Hematopoietic multipotent progenitor cell treated with erythropoietin and hydrocortisone succinate and interleukin-3 and kit ligand, for 17 days (in vitro differentiated cells): ENCODE results near the gene GCFC2.
"Not testable (repeated sequence)": the region's sequence is repeated elsewhere in the genome, so short reads cannot be mapped to it uniquely, and the experiment has no call there.

Experiments
- DNase-seq: peaks from one replicate; pipeline ENCODE4 v3.0.0-alpha.2; 2015; ENCODE audit warnings: low spot score

The GCFC2 gene

DNA sequence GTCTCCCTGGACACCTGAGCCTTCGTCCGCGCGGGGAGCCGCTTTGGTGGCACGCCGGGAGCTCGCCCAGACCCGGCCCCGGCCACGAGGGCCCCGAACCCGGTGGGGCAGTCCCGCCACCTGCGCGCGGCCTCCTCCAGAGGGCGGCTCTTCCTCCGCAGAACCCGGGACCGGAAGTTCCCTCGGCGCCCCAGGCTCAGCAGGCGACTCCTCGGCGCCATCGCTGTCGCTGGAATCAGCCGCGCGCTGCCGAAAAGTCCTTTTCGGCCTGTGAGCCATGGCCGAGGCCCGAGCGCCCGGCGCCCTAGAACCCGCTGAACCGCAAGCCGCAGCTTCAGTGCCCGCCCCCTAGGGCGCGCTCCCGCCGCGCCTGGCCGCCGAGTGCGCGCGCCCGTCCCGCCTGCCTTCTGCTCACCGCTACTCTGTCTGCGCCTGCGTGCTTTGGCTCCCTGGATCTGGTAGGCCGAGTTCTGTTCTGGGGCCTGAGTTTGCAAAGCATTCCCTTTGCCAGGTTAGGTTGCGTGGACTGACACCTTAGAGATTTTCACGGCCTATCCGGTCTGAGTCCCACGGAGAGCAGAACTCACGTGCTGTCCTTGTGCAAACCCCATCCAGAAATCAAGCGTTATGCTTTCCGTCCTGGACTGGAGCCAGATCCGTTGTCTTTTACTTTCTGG is at the start of gene GCFC2:
TSS of gene GCFC2 (minus strand) at position 339 of the 677 bp plus-strand sequence. CDS start at position 279, 60 bp downstream.
- peak; percentile 86 for DNase-seq

- DNase-seq: no peak
Observed at GRCh38 chr2:75752828-75753227, 42.1 kb upstream of the GCFC2 start.

DNA sequence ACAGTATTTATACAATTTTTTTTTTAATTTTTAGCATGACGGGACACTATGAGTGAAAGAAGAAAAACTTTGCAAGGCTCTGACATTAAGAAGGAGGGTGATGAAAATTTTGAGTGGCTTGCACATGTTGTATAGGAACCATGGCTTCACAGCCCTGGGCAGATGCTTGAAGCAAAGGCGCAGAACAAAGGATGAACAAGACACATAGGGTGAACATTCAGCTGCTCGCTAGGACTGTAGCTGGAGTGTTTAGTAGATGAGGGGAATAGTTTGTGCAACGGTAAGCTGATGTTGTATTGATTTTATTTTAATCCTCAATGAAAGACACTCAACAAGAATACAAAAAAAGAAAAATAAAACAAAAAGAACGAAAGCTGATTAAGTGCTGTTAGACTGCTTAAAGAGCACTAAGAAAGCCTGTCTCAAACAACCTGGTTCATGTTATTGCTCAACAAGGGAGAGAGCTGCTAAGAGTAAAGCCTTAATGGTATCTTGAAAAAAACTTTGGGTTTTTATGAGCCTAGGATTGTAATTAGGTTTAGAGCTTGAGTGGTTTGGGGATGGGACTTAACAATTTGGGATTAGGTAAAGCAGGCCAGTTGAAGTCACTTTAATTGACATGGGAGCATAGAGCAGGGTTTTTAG is 41.2 kb upstream of the GCFC2 start:
- no peak for DNase-seq

GRCh38 chr2:75751360-75751759 is 40.6 kb upstream of the GCFC2 start:
- no peak for DNase-seq

- DNase-seq: no peak
Observed at GRCh38 chr2:75737961-75738360, 27.2 kb upstream of the GCFC2 start.

- DNase-seq: no peak
Observed at GRCh38 chr2:75736276-75736675, 25.6 kb upstream of the GCFC2 start.

- no peak for DNase-seq
Observed at GRCh38 chr2:75729861-75730260, 19.1 kb upstream of the GCFC2 start.

DNA sequence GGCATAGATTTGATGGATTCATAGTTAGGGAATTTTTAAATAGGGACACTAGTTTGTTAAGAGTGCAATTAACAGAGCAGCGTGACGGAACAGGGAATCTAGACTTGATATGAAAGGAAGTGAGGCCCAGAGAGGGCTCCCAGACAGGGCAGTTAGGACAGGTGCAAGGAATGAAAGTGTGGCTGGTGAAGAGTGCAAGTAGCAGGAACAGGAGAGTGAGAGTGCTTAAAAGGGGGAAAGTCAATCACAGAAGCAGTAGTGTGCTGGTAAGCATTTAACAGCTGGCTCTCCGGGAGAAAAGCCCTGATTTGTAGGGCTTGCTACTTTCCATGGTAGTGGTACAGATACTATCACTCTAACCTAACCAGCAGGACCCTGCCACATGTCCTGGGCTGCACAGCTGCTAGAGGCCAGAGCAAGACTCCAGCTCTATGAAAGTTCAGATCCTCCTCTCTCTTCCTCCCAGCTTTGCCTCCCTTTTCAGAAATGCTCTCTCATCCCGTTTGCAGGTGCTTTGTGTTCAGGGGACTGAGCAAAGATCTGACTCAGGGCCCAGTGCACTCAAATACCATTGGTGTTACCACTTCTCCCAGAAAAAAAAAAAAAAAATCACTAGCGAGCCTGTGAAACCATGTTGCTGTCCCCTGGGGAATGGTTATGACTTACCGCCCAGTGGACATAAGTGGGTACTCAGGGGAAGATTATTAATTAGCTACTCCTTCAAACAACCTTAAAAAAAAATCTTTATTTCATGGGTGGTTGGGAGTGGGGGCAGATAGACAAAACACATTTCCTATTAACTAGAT is 18.1 kb upstream of the GCFC2 start:
- no peak for DNase-seq

DNA sequence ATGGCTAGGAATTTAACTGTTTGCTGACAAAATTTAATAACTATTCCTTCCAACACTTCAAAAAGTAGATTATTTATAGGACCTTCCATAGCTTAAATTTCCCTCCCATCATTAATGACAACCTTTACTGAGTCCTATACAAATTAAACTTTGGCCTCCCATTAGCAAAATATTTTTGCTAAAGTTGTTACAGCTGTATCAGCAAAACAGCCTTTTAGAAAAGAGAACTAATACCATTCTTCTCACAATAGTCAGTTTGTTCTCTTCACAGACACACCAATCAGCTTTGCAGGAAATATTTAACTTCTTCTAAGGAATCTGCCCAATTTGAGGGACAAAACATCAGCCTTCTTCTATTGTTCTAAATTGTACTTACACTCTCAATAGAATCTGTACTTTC is 12.0 kb upstream of the GCFC2 start:
- DNase-seq: no peak

- DNase-seq: no peak
Observed at GRCh38 chr2:75720525-75720924, 9.8 kb upstream of the GCFC2 start.

GRCh38 chr2:75719616-75720015 is 8.9 kb upstream of the GCFC2 start:
- no peak for DNase-seq

DNA sequence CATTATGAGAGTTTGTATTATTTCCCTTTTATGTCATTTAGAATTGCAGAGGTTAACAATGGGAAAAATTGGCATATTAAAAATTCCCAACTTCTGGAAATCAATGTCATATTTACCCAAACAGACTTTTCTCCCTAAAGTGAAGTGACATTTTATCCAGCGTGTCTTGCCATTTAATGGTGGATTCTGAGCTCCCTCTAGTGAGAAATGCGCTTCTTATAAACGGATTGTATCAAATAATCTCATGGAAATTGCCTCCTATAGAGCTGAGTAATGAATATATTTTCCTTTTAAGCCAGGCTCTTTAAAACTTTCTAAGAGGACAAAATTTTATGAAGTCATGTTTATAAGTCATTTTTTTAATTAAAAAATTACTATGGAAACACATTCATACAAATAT is 5.7 kb upstream of the GCFC2 start:
- no peak for DNase-seq

DNA sequence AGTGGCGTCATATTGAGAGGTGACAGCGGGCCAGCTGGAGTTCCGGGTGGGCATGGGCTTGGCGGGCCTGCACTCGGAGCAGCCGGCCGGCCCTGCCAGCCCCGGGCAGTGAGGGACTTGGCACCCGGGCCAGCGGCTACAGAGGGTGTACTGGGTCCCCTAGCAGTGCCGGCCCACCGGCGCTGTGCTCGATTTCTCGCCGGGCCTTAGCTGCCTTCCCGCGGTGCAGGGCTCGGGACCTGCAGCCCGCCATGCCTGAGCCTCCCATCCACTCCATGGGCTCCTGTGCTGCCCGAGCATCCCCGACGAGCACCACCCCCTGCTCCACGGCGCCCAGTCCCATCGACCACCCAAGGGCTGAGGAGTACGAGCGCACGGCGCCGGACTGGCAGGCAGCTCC is 875 bp upstream of the GCFC2 start:
- DNase-seq: not testable (repeated sequence)

DNA sequence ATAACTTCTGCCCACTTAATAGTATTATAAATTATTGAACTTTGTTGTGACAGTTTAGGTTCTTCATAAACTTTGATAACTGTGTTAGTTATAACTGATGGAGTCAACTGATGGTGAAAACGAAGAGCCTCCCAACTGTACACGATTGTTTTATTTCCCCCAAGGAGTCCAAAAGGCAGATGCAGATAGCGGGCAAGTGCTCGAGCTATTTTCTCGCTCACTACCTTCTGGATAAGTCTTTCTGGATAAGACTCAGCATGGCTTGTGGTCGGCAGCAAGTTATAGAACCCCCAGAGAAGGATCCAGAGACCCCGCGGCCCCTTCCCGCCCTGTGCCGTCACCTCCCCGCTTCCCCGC is 517 bp downstream of the GCFC2 start:
- DNase-seq: no peak

- no peak for DNase-seq
Observed at GRCh38 chr2:75709297-75709696, 1.4 kb downstream of the GCFC2 start.

DNA sequence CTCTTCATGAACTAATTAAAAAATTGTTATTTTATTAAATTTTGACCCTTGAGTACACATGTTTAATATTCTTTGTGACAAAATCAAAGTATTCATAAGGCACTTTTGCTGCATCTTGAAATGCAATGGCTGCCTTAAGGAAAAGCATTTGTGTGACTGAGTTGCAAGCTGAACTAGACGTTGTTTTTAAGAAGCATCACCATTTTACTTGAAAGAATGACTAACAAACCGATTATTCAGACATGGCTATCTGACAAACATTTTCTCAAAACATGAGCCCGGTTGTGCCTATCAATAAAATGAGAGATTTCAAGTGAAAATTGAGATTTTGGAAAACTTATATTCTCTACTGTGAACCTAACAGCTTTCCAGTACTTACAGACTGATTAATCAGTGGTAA is 2.8 kb downstream of the GCFC2 start:
- DNase-seq: no peak

GRCh38 chr2:75705921-75706320 is 4.8 kb downstream of the GCFC2 start:
- DNase-seq: no peak

GRCh38 chr2:75703589-75704287 is 7.0 kb downstream of the GCFC2 start:
- no peak for DNase-seq

GRCh38 chr2:75702593-75702992 is 8.1 kb downstream of the GCFC2 start:
- no peak for DNase-seq

- no peak for DNase-seq
Observed at GRCh38 chr2:75698918-75699317, 11.8 kb downstream of the GCFC2 start.

- no peak for DNase-seq
Observed at GRCh38 chr2:75688196-75688595, 22.5 kb downstream of the GCFC2 start.

DNA sequence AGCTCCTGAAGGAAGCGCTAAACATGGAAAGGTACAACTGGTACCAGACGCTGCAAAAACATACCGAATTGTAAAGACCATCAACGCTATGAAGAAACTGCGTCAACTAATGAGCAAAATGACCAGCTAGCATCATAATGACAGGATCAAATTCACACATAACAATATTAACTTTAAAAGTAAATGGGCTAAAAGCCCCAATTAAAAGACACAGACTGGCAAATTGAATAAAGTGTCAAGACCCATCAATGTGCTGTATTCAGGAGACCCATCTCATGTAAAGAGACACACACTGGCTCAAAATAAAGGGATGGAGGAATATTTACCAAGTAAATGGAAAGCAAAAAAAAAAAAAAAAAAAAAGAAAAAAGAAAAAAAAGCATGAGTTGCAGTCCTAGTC is 27.3 kb downstream of the GCFC2 start:
- DNase-seq: not testable (repeated sequence)

DNA sequence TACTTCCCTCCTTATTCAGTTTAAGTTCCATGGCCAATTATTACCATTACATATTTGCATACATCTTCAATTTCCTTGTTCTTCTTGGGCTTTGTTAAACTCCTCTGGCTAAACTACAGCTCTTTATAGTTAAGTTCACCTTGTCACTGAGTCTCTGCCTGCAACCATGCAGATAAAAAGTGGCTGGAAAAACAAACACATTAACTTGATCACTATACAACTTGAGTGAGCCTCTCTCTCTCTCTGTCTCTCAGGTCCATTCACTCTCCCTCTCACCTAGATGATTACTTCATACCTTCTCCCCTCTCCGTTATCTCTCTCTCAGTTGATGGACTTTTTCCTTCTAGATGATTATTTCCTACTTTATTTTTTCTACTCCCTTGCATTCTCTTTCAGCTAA is 30.3 kb downstream of the GCFC2 start:
- DNase-seq: no peak
